H1 (cell line): Measurements from ENCODE around the gene FMNL1. TPM values are rescaled to one million over a fixed set of nuclear protein-coding genes. Genes with fewer than 3 reads are reported as not detected.

Source experiments
- CTCF ChIA-PET: fragments of 300-600 bp; sonication (Branson Sonifier 250); formaldehyde crosslinking; loops from one replicate; lab custom pipeline; 2021; ENCODE audit not compliant: partially characterized antibody; lab: Charles Lee
- POLR2A ChIA-PET: fragments of 300-600 bp; sonication (Branson Sonifier 250); formaldehyde crosslinking; loops from one replicate; lab custom pipeline; 2021; ENCODE audit warnings: inconsistent platforms; ENCODE audit not compliant: partially characterized antibody; lab: Charles Lee
- DNase-seq, 2 experiments: peaks; one replicate each; pipeline versions ENCODE4 v3.0.0 to v3.0.0-alpha.2; 2010 to 2022; ENCODE audit warnings: low spot score in 2 of 2, low read depth in 1 of 2, mixed read lengths in 1 of 2
- FAIRE-seq: peaks from 2 replicates; lab custom pipeline; 2011; peaks lifted over from hg19 to GRCh38; lab: Jason Lieb, UNC
- H2AFZ ChIP-seq: 2 replicates; pipeline ENCODE4 v1.8.1; 2012; ENCODE audit warnings: low read length, inconsistent platforms
- H2AK5ac ChIP-seq: 2 replicates; pipeline ENCODE4 v1.6.1; 2013; ENCODE audit warnings: low read depth, low read length
- H2BK120ac ChIP-seq: replicated peaks from 2 replicates; pipeline ENCODE3; 2013; ENCODE audit warnings: low read depth, low read length, inconsistent platforms
- H2BK12ac ChIP-seq: 2 replicates; pipeline ENCODE4 v1.6.1; 2013; ENCODE audit warnings: low read depth, low read length
- H2BK15ac ChIP-seq: 2 replicates; pipeline ENCODE4 v1.6.1; 2013; ENCODE audit warnings: low read length
- H2BK20ac ChIP-seq: 2 replicates; pipeline ENCODE4 v1.6.1; 2013; ENCODE audit warnings: low read length
- H2BK5ac ChIP-seq: 2 replicates; pipeline ENCODE4 v1.6.1; 2013; ENCODE audit warnings: low read depth, low read length
- H3K14ac ChIP-seq: 2 replicates; pipeline ENCODE4 v1.6.1; 2013; ENCODE audit warnings: inconsistent platforms; ENCODE audit not compliant: insufficient read length
- H3K18ac ChIP-seq: 2 replicates; pipeline ENCODE4 v1.6.1; 2013; ENCODE audit warnings: low read length; ENCODE audit errors: extremely low read depth
- H3K23ac ChIP-seq: 2 replicates; pipeline ENCODE4 v1.6.1; 2013; ENCODE audit warnings: inconsistent platforms; ENCODE audit not compliant: insufficient read length
- H3K23me2 ChIP-seq: 2 replicates; pipeline ENCODE4 v1.6.1; 2013; ENCODE audit warnings: low read depth, low read length
- H3K27ac ChIP-seq: 2 replicates; pipeline ENCODE4 v1.6.1; 2011; ENCODE audit warnings: low read depth, low read length, inconsistent platforms
- H3K27me3 ChIP-seq, 4 experiments: replicated peaks in 1 of 4; 1 replicate in 1 of 4; 2 replicates in 3 of 4; pipeline versions ENCODE4 v1.6.1 to v1.8.1; 2011 to 2013; ENCODE audit warnings: low read length in 3 of 4, mild to moderate bottlenecking in 3 of 4, inconsistent platforms in 2 of 4, mixed read lengths in 2 of 4, moderate library complexity in 1 of 4; ENCODE audit not compliant: control insufficient read depth in 3 of 4, insufficient read depth in 3 of 4; ENCODE audit errors: extremely low read depth in 1 of 4
- H3K36me3 ChIP-seq, 4 experiments: 2 replicates each; pipeline versions ENCODE4 v1.6.1 to v1.8.1; 2011 to 2013; ENCODE audit warnings: mild to moderate bottlenecking in 4 of 4, low read length in 3 of 4, moderate library complexity in 2 of 4, control low read depth in 1 of 4, inconsistent platforms in 1 of 4; ENCODE audit not compliant: insufficient read depth in 4 of 4, control insufficient read depth in 2 of 4
- H3K4ac ChIP-seq: replicated peaks from 2 replicates; pipeline ENCODE3; 2013; ENCODE audit warnings: low read length, low read depth, mixed read lengths, inconsistent platforms; ENCODE audit not compliant: insufficient read length
- H3K4me1 ChIP-seq, 4 experiments: replicated peaks in 1 of 4; 1 replicate in 1 of 4; 2 replicates in 3 of 4; pipeline versions ENCODE4 v1.6.1 to v1.8.1; 2011 to 2013; ENCODE audit warnings: low read length in 3 of 4, inconsistent platforms in 2 of 4, mixed read lengths in 1 of 4; ENCODE audit not compliant: insufficient read depth in 4 of 4, control insufficient read depth in 3 of 4
- H3K4me2 ChIP-seq, 2 experiments: 2 replicates each; pipeline versions ENCODE4 v1.6.1 to v1.8.1; 2011 to 2013; ENCODE audit warnings: low read depth in 2 of 2, low read length in 2 of 2, control low read depth in 1 of 2, inconsistent platforms in 1 of 2, mild to moderate bottlenecking in 1 of 2; ENCODE audit not compliant: insufficient read depth in 1 of 2
- H3K4me3 ChIP-seq, 4 experiments: fragments of 200-600, 300-600 bp in 1 of 4; sonication (generic), shearing (Covaris generic), sonication (Bioruptor Twin) in 1 of 4; 2 replicates each; pipeline versions ENCODE4 v1.5.1 to v1.8.1; 2011 to 2016; ENCODE audit warnings: low read length in 4 of 4, low read depth in 3 of 4, control low read depth in 2 of 4, inconsistent platforms in 2 of 4, mild to moderate bottlenecking in 2 of 4, mixed read lengths in 1 of 4, moderate library complexity in 1 of 4; ENCODE audit not compliant: insufficient read depth in 2 of 4; ENCODE audit errors: extremely low read depth in 1 of 4
- H3K56ac ChIP-seq: replicated peaks from 2 replicates; pipeline ENCODE3; 2013; ENCODE audit warnings: low read depth, mild to moderate bottlenecking, mixed read lengths, low read length, inconsistent platforms; ENCODE audit not compliant: insufficient read length
- H3K79me1 ChIP-seq: 2 replicates; pipeline ENCODE4 v1.6.1; 2013; ENCODE audit warnings: low read depth, low read length, control low read depth
- H3K79me2 ChIP-seq, 2 experiments: 2 replicates each; pipeline versions ENCODE4 v1.6.1 to v1.8.1; 2012 to 2013; ENCODE audit warnings: low read length in 2 of 2, mild to moderate bottlenecking in 2 of 2, inconsistent platforms in 1 of 2; ENCODE audit not compliant: insufficient read depth in 2 of 2, control insufficient read depth in 1 of 2
- H3K9ac ChIP-seq, 4 experiments: replicated peaks in 1 of 4; 1 replicate in 1 of 4; 2 replicates in 3 of 4; pipeline versions ENCODE4 v1.6.1 to v1.8.1; 2011 to 2013; ENCODE audit warnings: low read depth in 3 of 4, low read length in 3 of 4, control low read depth in 2 of 4, mild to moderate bottlenecking in 2 of 4, moderate library complexity in 2 of 4, inconsistent platforms in 1 of 4; ENCODE audit errors: extremely low read depth in 1 of 4
- H3K9me3 ChIP-seq, 2 experiments: 2 replicates each; pipeline versions ENCODE4 v1.6.1 to v1.8.1; 2012 to 2013; ENCODE audit warnings: mild to moderate bottlenecking in 2 of 2, moderate library complexity in 2 of 2, control low read depth in 1 of 2, inconsistent platforms in 1 of 2, low read depth in 1 of 2, low read length in 1 of 2, mixed read lengths in 1 of 2; ENCODE audit not compliant: insufficient read depth in 2 of 2
- H4K20me1 ChIP-seq, 2 experiments: replicated peaks in 1 of 2; 2 replicates each; pipeline versions ENCODE3 to v1.8.1; 2011 to 2013; ENCODE audit warnings: inconsistent platforms in 2 of 2, low read length in 2 of 2, mild to moderate bottlenecking in 1 of 2; ENCODE audit not compliant: insufficient read depth in 2 of 2, control insufficient read depth in 1 of 2
- H4K5ac ChIP-seq: 2 replicates; pipeline ENCODE4 v1.6.1; 2013; ENCODE audit warnings: low read length, low read depth, mixed read lengths, inconsistent platforms; ENCODE audit not compliant: insufficient read length
- H4K8ac ChIP-seq: 2 replicates; pipeline ENCODE4 v1.8.0; 2013; ENCODE audit warnings: mild to moderate bottlenecking, moderate library complexity, low read length, inconsistent platforms; ENCODE audit not compliant: insufficient read depth; ENCODE audit errors: extremely low read depth
- H4K91ac ChIP-seq: replicated peaks from 2 replicates; pipeline ENCODE3; 2013; ENCODE audit warnings: low read length, mixed read lengths, inconsistent platforms; ENCODE audit not compliant: insufficient read length
- CEBPB ChIP-seq: IDR thresholded peaks from 2 replicates; pipeline ENCODE4 v1.6.1; 2012; ENCODE audit warnings: low read depth, low read length
- CHD1 ChIP-seq: IDR thresholded peaks from 2 replicates; pipeline ENCODE4 v1.6.1; 2012; ENCODE audit warnings: low read depth, low read length, improper control_type of control experiment
- HDAC2 ChIP-seq, 2 experiments: fragments of 300-600 bp in 1 of 2; sonication (generic) in 1 of 2; IDR thresholded peaks; 2 replicates each; pipeline ENCODE4 v1.6.1; 2011 to 2012; ENCODE audit warnings: low read depth in 2 of 2, low read length in 2 of 2, mild to moderate bottlenecking in 2 of 2, moderate library complexity in 2 of 2, borderline replicate concordance in 1 of 2, inconsistent platforms in 1 of 2
- HDAC6 ChIP-seq: IDR thresholded peaks from one replicate; pipeline ENCODE4 v1.7.1; 2012; ENCODE audit warnings: low read depth, mild to moderate bottlenecking, inconsistent platforms, low read length, moderate library complexity
- SIN3A ChIP-seq, 2 experiments: IDR thresholded peaks in 1 of 2; conservative IDR thresholded peaks in 1 of 2; 2 replicates each; pipeline ENCODE4 v1.6.1; 2011 to 2012; ENCODE audit warnings: low read length in 2 of 2, improper control_type of control experiment in 1 of 2, low read depth in 1 of 2, mild to moderate bottlenecking in 1 of 2
- SIX5 ChIP-seq: IDR thresholded peaks from 2 replicates; pipeline ENCODE4 v1.6.1; 2011; ENCODE audit warnings: mild to moderate bottlenecking, low read depth, low read length
- SP4 ChIP-seq: IDR thresholded peaks from 2 replicates; pipeline ENCODE4 v1.6.1; 2012; ENCODE audit warnings: low read length, inconsistent platforms
- SRF ChIP-seq: IDR thresholded peaks from 2 replicates; pipeline ENCODE4 v1.6.1; 2011; ENCODE audit warnings: mild to moderate bottlenecking, low read depth, low read length, moderate library complexity
- WGBS, 2 experiments: shearing (Covaris generic) in 1 of 2; methylation state at CpG; one replicate each; pipeline versions ENCODE4 v1.1.6 to v1.1.7; 2013 to 2015; ENCODE audit warnings: low lambda C conversion rate in 2 of 2, mixed read lengths in 2 of 2, inconsistent platforms in 1 of 2, low coverage in 1 of 2, missing lambda C conversion rate in 1 of 2; ENCODE audit not compliant: insufficient replicate concordance in 2 of 2, insufficient coverage in 1 of 2, insufficient read length in 1 of 2; ENCODE audit errors: extremely low coverage in 1 of 2, missing lambda C conversion rate in 1 of 2; 5-methylcytosine and 5-hydroxymethylcytosine counted together
- polyA plus RNA-seq, 7 experiments: library from polyadenylated mRNA; depleted of rRNA in 3 of 7; stranded (reverse) in 5 of 7; unstranded in 2 of 7; fragments of >200 nt in 5 of 7; fragments of 200-250 nt in 2 of 7; gene quantifications; 1 replicate in 5 of 7; 2 replicates in 1 of 7; 4 replicates in 1 of 7; pipeline versions ENCODE4 v1.2.1 to v1.2.3, GENCODE V29; 2011 to 2013; ENCODE audit warnings: missing spikeins in 2 of 7, mixed read lengths in 2 of 7
- total RNA-seq: library from RNA; stranded (reverse); fragmentation: NEBNext Ultra II Directional; extraction: Animal tissue kit (Norgen Biotek cat#: 25700); gene quantifications from 2 replicates; pipeline ENCODE4 v1.2.1, GENCODE V29; 2021
- TF ChIP-seq, protein P1 (sequence below), 3 experiments: IDR thresholded peaks; 1 replicate in 2 of 3; 2 replicates in 1 of 3; pipeline versions ENCODE4 v1.5.1 to v1.6.1; 2011; ENCODE audit warnings: low read length in 3 of 3, mild to moderate bottlenecking in 3 of 3, inconsistent platforms in 2 of 3, low read depth in 1 of 3, moderate library complexity in 1 of 3; ENCODE audit not compliant: insufficient read depth in 1 of 3; ENCODE audit errors: control extremely low read depth in 1 of 3

Gene FMNL1
- total and polyA plus RNA-seq, 2 of the 8 experiments (the other 6 are each of a cell fraction or from before 2014, with no cell fraction given), result 2.5 to 8.6 TPM

DNA sequence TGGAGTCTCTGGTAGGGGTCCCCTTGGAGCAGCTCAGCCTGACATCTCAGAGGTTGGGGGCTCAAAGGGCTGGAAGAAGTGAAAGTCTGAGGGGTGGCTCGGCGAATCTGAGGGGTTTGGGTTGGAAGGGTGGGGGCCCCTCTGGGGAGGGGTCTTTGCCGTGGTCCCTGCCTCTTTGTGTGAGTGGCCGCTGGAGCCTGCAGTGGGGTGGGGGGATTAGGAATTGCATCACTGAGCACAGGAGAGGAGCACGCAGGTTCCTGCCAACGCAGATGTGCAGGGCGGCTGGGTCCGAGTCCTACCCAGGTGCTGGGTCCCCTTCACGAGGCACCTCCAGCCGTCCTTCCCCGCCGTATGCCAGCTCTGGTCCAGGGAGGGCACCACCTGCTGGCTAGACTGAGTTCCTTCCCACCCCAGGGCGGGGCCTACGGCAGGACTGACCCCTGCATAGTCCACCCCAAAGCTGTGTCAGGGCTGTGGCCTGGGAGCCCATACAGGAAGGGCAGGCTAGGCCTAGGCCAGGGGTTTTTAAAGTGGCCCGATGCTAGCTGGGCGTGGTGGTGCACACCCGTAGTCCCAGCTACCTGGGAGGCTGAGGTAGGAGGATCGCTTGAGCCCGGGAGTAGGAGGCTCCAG is 9.9 kb downstream of the FMNL1 start:
- no peak overlapping the region for H3K4ac ChIP-seq
- 78% methylated on average over 19 of the region's 19 CpGs; no CpG with 5 or more reads in 1 of the 2 experiments for WGBS, 2 experiments
- no peak for TF ChIP-seq SRF
- TF ChIP-seq HDAC2 (IDR thresholded peaks at IDR 0.05; ENCODE audit: borderline replicate concordance in 1 of 2, low read depth in 2 of 2, low read length in 2 of 2), result no peak
- TF ChIP-seq CHD1, result no peak
- TF ChIP-seq SIX5, result no peak
- TF ChIP-seq CEBPB, result no peak
- no peak for TF ChIP-seq SP4
- no peak for TF ChIP-seq HDAC6
- TF ChIP-seq SIN3A (conservative IDR thresholded peaks at IDR 0.05 in 1 of 2, IDR thresholded peaks at IDR 0.05 in 1 of 2; ENCODE audit: low read depth in 1 of 2, low read length in 2 of 2), result no peak
- TF ChIP-seq, protein P1, sequence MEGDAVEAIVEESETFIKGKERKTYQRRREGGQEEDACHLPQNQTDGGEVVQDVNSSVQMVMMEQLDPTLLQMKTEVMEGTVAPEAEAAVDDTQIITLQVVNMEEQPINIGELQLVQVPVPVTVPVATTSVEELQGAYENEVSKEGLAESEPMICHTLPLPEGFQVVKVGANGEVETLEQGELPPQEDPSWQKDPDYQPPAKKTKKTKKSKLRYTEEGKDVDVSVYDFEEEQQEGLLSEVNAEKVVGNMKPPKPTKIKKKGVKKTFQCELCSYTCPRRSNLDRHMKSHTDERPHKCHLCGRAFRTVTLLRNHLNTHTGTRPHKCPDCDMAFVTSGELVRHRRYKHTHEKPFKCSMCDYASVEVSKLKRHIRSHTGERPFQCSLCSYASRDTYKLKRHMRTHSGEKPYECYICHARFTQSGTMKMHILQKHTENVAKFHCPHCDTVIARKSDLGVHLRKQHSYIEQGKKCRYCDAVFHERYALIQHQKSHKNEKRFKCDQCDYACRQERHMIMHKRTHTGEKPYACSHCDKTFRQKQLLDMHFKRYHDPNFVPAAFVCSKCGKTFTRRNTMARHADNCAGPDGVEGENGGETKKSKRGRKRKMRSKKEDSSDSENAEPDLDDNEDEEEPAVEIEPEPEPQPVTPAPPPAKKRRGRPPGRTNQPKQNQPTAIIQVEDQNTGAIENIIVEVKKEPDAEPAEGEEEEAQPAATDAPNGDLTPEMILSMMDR (IDR thresholded peaks at IDR 0.05; ENCODE audit: control extremely low read depth in 1 of 3, insufficient read depth in 1 of 3, low read depth in 1 of 3, low read length in 3 of 3), result peak; percentile 61 to 77 (median 75)

More for the DNA sequence above, 9.9 kb downstream of the FMNL1 start:
- Histone ChIP-seq H2AK5ac (no peak overlapping the region; the same call in 1 of the 2 replicates), H3K14ac (no peak overlapping the region), H3K9ac (no peak overlapping the region), H4K20me1 (peaks cover 0 to 3% of the 10 kb centered on the region in 2 experiments), H2AFZ (no peak overlapping the region), H4K5ac (no peak overlapping the region), H3K56ac (no peak overlapping the region), H3K79me2 (no peaks in the 10 kb centered on the region), H3K36me3 (no peaks in the 10 kb centered on the region), H3K27me3 (peaks cover 0 to 5% (median under 1%) of the 10 kb centered on the region in 4 experiments; a peak in 2 of 7 replicates), H4K8ac (no peak overlapping the region; the same call in none of the 2 replicates), H3K4me1 (peaks cover 8 to 33% (median 20%) of the 10 kb centered on the region in 4 experiments), H3K79me1 (no peaks in the 10 kb centered on the region), H2BK5ac (no peak overlapping the region), H2BK12ac (no peak overlapping the region), H3K27ac (no peak overlapping the region), H3K4me3 (no peak overlapping the region), H4K91ac (no peak overlapping the region), H3K23me2 (no peaks in the 10 kb centered on the region), H3K9me3 (no peaks in the 10 kb centered on the region), H3K23ac (no peak overlapping the region), H2BK15ac (no peak overlapping the region), H3K18ac (peak overlapping the region; percentile 78; the same call in 1 of the 2 replicates), H3K4me2 (no peak overlapping the region), H2BK20ac (no peak overlapping the region), H2BK120ac (no peak overlapping the region)
- DNase-seq, result peak in 1 of 2 experiments; percentile 78
- FAIRE-seq, result no peak
- ChIA-PET POLR2A (interaction anchor here (0.6 to 2.8 kb wide), 7 partner anchors 8 to 83 kb away, joined by 3 to 18 read pairs (median 5); partner anchors contain the start of genes HEXIM1 and HEXIM2), CTCF (interaction anchor here (0.7 to 22.1 kb wide), 28 partner anchors 9 to 197 kb away, joined by 3 to 362 read pairs (median 5); partner anchors contain the start of genes ACBD4, FMNL1 and MAP3K14)
